HG03280 (cell line): ENCODE data around the gene ANKRD9.
"Not testable (repeated sequence)": the region's sequence is repeated elsewhere in the genome, so short reads cannot be mapped to it uniquely, and the experiment has no call there.

Source experiments
- ATAC-seq: cut with Tn5 transposase; IDR thresholded peaks from one replicate; pipeline ENCODE4 v1.9.1; 2021; ENCODE audit warnings: mild to moderate bottlenecking, moderate library complexity; ENCODE audit not compliant: unreplicated experiment

ANKRD9 gene

GRCh38 chr14:102509746-102510615 lies at the start of gene ANKRD9:
Gene ANKRD9 (minus strand): TSS chr14:102509776. CDS start chr14:102507889, 1,887 bp downstream.
- ATAC-seq: peak; percentile 81

GRCh38 chr14:102558556-102558955 lies 49.0 kb upstream of the ANKRD9 start:
- ATAC-seq: no peak

GRCh38 chr14:102557434-102558226 lies 48.1 kb upstream of the ANKRD9 start:
- ATAC-seq: no peak

- ATAC-seq: no peak
Observed at GRCh38 chr14:102556098-102556677, 46.6 kb upstream of the ANKRD9 start.

- ATAC-seq: no peak
Observed at GRCh38 chr14:102554821-102555819, 45.5 kb upstream of the ANKRD9 start.

GRCh38 chr14:102551995-102552705 lies 42.6 kb upstream of the ANKRD9 start:
- no peak for ATAC-seq

GRCh38 chr14:102550927-102551401 lies 41.4 kb upstream of the ANKRD9 start:
- not testable (repeated sequence) for ATAC-seq

GRCh38 chr14:102548616-102549240 lies 39.2 kb upstream of the ANKRD9 start:
- no peak for ATAC-seq

- ATAC-seq: no peak
Observed at GRCh38 chr14:102545461-102546265, 36.1 kb upstream of the ANKRD9 start.

GRCh38 chr14:102544747-102545460 lies 35.3 kb upstream of the ANKRD9 start:
- no peak for ATAC-seq

GRCh38 chr14:102544046-102544746 lies 34.6 kb upstream of the ANKRD9 start:
- no peak for ATAC-seq

GRCh38 chr14:102541771-102542170 lies 32.2 kb upstream of the ANKRD9 start:
- ATAC-seq: no peak

- not testable (repeated sequence) for ATAC-seq
Observed at GRCh38 chr14:102541029-102541491, 31.5 kb upstream of the ANKRD9 start.

- no peak for ATAC-seq
Observed at GRCh38 chr14:102540315-102541028, 30.9 kb upstream of the ANKRD9 start.

GRCh38 chr14:102539544-102540314 lies 30.2 kb upstream of the ANKRD9 start:
- ATAC-seq: no peak
